HG03565 (cell line): Measurements from ENCODE around the gene ZNF236.
"Not testable (repeated sequence)": the region's sequence is repeated elsewhere in the genome, so short reads cannot be mapped to it uniquely, and the experiment has no call there.

Source experiments
- ATAC-seq: cut with Tn5 transposase; IDR thresholded peaks from one replicate; pipeline ENCODE4 v1.9.1; 2021; ENCODE audit warnings: mild to moderate bottlenecking, moderate library complexity; ENCODE audit not compliant: unreplicated experiment

ZNF236 gene

DNA sequence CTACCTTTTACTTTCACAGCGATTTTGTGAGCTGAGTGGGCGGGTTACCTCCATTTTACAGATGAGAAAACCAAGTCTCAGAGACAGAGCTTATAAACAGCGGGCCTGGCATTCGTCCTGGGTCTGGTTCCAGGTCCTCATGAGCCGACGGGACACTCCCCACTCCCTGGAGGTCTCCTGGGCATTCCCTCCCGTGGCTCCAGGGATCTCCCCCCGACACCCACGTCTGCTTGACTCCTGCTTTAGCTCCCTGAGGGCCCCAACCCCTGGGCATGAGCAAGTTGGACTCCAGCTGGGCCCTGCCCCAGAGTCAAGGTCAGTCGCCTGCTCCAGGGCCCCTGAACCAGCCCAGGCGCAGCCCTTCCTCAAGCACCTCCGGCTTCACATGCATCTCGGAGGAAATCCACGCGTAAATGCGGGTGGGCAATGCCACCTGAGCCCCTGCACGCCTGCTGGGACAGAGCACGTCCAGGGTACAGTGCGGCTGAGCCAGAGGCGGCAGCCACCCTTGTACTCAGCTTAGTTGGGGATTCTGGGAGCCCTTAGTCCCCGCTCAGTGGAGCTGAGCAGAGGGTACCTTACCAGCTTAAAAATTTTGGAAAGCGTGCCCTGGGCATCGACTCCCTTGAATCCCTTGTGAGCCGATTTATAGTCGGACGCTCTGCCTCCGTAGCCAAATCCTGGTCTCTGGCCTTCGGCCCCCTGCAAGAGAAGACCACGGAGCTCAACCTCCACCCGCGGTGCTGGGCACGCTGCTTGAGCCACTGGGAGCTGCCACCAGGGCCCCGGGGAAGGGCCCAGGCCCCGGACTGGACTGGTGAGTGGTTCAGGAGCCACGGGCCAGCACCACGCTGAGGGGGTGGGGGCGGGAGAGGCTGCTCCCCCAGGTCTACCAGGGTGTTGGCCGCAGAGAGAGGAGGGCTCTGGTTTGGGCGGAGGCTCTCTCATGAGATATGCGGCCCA is 162.1 kb downstream of the ZNF236 start:
- no peak for ATAC-seq

DNA sequence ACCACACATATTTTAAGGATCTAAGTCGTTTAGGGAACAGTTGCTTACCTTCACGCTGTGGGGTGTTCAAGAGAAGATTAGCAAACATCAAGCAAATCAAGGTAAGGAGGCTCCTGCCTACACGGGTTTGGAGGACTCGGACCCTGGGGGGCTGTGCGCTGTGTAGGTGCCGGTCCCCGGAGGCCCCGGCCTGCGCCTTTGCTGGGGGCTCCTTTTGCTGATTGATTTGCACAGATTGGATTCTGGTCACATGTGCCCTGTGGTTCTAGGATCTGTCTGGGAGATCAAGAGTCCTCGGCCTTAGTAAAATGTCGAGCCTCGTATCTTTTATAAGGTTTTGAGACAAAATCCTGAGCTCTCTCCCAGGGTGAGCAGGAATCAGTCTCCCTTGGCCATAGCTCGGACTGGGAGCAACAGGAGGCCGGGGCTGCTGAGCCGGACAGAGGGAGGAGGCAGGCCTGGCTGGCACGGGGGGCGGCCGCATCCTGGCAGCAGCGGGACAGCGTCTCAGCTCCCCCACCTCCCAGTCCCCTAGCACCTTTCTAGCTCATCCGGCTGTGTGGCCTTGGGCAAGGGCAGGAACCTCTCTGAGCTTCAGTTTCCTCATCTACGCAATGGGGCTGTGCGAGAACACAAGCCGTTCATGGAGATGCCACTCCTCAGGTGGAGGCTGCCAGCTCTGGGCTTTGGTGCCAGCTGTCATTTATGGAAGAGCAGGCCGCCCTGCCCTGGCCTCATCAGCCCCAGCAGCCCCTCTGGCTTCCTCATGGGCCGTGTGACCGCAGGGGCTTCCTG is 163.0 kb downstream of the ZNF236 start:
- no peak for ATAC-seq

DNA sequence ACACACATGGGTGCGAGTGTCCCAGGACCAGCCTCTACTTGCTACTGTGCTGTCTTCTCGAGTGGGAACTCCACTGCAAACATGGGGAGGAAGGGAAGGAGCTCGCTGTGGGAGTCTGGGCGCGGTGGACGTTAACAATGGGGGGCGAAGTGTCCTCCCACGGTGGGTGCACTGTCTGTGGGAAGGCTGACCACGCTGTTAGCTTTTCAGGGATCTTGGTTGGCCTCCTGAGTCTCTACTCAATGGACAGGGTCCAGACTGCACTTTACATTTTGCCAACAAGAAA is 163.5 kb downstream of the ZNF236 start:
- no peak for ATAC-seq

- ATAC-seq: no peak
These were observed 164.0 kb downstream of the ZNF236 start for GRCh38 chr18:76986406-76986805.

DNA sequence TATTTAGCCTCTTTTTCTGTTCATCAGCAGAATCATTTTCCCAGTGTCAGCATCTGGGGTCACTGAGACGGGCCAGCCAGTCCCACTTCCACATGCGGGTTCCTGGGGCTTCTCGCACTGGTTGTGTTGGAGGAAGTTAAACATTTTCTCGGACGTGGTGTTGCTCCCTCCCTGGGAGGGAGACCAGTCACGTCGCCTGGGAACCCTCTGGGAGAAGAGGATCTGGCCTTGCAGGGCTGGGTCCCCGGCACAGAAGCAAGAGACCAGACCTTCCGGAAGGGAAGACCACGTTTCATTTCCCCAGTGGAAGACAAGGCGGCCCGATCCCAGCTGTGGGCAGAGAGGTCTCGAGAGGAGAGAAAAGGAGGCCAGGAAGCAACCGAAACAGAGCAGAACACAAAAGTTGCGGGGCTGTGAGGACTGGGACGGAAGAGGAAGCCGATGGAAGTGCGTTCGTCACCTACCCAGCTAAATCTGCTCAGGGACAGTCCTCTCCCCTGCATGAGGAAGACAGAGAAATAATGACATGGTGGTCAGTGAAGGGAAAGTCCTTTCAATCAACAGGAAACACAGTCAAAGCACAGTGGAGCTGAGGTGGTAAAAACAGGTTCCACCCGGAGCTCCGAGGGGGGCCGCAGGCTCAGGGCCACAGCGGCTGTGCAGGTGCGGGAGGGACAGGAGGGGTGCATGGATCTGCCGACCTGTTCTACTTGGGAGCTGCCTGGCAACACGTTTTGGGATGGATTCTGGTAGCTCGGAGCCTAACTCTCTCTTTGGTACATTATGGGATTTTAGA is 165.9 kb downstream of the ZNF236 start:
- no peak for ATAC-seq

- ATAC-seq: no peak
These were observed 166.7 kb downstream of the ZNF236 start for GRCh38 chr18:76988827-76989646.

DNA sequence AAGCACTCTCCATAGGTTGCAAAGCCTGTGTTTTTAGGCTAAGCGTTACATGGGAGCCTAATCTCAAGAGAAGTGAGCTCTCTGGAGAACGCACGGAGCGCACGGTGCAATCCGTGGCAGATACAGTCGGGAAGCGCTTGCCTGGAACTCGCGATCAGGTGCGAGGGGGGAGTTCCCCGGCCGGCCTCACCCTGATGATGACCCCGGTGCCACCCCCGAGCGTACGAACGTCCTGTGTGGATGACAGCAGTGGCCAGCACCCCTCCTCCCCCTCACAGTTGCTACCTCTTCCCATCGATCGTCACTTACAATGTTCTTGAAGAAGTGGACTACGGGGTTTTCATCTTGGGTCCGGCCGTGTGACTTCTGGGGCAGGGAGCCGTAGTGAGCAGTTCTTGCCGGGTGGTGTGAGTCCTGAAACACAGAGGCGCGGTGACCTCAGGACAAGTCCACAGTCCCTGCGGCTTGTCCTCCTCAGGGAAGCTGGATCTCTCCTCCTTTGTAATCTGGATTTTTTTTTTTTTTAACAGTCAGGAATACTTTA is 167.4 kb downstream of the ZNF236 start:
- no peak for ATAC-seq

DNA sequence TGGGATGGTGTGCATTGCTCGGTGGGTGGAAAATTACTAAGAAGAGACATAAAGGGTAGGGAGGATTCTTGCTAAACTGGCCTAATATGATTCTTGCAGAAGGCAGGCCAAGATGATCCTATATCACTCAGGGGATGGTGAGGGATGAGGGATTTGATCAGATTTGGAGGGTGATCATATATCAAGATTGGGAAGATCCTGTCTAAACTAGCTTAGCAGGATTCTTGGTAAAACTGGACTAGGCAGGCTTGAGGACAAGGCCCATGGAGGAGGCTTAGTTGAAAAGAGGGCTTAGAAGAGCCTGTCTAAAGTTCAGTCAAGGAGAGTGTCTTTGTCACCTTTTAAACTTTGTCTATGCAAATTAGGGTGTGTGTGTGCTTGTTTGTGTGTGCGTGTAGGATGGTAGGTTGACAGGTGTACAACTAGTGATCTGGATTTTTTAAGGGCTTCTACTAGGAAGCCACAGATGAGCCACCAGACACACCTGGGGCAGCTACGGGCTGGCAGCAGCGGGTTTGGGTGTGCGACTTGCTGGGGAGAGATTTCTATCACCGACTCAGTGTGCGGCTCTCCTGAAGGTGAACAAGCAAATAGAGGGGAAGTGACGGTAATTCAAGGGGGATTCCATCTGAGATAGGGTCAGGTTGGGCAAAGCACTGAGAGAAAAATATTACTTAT is 168.1 kb downstream of the ZNF236 start:
- not testable (repeated sequence) for ATAC-seq

GRCh38 chr18:76991021-76991688 is 168.8 kb downstream of the ZNF236 start:
- ATAC-seq: no peak

DNA sequence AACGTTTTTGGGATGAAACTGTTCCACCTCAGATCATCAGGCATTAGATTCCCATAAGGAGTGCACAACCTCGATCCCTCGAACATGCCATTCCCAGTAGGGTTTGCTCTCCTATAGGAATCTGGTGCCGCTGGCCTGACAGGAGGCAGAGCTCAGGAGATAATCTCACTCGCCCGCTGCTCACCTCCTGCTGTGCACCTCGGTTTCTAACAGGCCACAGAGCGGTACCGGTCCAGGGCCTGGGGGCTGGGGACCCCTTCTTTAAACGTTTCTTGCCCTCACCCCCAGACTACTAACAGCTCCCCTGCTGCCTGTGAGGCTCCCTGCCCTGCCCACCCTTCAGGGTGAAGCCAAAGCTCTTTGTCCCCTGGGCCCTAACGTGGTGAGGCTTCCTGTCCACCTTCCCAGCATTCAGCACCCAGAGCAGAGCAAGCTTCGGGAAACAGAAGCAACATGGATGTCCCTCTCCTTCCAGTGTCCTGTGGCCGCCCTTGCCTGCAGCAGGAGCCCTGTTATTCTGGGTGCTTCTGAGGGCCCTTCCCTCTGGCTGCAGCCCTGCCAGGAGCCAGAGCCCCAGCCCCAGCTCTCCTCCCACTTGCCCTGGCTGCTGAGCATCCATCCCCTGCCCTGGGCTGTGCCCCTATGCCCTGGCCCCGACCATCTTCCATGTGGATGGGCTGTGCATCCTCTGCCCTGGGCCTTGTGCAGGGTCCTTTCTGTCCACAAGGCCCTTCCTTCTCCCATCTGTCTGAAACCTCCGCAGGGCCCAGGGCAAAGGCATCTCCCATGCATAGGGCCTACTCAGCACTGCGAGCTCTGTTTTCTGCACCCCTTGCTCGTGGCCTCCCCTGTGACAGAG is 170.1 kb downstream of the ZNF236 start:
- ATAC-seq: no peak

DNA sequence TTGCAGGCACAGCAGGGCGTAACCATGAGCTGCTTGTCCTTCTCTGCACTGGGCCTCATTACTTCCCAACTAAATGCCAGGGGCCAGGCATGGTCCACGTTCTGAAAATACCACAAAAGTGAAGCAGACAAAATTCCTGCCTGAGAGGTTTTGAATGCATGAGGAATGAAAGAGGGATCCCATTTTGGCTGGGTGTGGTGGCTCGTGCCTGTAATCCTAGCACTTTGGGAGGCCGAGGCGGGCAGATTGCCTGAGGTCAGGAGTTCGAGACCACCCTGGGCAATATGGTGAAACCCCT is 170.7 kb downstream of the ZNF236 start:
- no peak for ATAC-seq

DNA sequence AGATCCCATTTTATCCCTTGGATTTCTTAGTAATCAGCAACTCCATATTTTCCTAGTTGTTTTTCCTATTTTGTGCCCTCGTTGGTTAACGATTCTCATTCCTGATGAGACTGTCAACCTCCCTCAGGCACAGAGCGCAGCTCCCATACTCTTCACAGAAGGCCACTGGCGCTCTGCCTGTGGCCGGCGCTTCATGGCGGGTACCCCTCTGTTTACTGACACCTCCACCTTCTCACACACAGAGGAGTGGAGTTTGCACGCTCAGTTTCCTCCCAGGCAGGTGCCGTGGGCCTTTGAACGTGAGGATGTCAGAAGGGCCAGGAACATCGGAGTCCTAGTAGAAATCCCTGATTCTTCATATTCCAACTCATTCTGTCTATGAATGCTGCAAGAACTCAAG is 171.2 kb downstream of the ZNF236 start:
- ATAC-seq: no peak

GRCh38 chr18:76994086-76994654 is 171.8 kb downstream of the ZNF236 start:
- no peak for ATAC-seq

GRCh38 chr18:76995896-76996295 is 173.5 kb downstream of the ZNF236 start:
- no peak for ATAC-seq

GRCh38 chr18:76996429-76996828 is 174.1 kb downstream of the ZNF236 start:
- ATAC-seq: no peak

DNA sequence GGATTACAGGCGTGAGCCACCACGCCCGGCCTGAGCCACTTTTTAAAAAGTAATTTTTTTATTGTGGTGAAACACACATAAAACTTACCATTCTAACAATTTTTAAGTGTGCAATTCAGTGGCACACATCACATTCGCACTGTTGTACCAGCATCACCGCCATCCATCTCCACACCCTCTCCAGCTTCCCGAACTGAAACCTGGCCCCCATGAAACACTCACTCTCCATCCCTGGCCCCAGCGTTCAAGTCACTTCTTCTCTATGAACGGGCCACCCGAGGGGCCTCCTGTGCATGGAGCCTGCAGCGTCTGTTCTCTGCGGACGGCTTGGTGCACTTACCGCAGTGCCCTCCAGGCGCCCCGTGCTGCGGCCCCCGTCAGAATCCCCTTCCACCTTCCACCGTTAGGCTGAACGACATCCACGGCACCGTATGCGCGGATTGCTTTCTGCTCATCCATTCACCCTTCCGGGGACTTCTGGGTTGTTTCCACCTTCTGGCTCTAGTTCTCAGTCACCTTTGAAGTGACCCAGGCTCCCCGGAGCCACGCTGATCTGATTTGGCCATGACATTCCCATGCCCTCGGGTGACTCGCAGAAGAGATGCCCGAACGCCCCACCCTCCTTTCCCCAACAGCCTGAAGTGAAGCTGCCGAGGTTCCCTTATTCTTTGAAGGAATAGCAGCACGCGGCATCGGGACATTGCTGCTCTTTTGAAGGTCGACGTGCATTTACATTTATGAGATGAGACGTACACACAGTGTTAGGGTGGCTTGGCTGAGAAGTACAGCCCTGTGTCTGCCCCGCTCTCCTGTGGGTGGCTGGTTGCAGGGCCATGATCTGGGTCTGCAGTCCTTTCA is 175.8 kb downstream of the ZNF236 start:
- ATAC-seq: no peak

- no peak for ATAC-seq
These were observed 176.7 kb downstream of the ZNF236 start for GRCh38 chr18:76999077-76999476.
